ENCODE measurements around the gene EXOC4. TPM values are rescaled to one million over a fixed set of nuclear protein-coding genes. Genes with fewer than 3 reads are reported as not detected.

Gene EXOC4
- total RNA-seq, 1 donor from 2014 or later, result 94.0 TPM

- DNase-seq (ENCODE audit: low spot score), result no peak
- no peaks in the 10 kb centered on the region for H3K9me3 Mint-ChIP-seq (ENCODE audit: unreplicated experiment)
- peaks cover 6% of the 10 kb centered on the region for H3K36me3 Mint-ChIP-seq (ENCODE audit: low read depth, unreplicated experiment)
- no peak for TF ChIP-seq CTCF (IDR thresholded peaks at IDR 0.05; ENCODE audit: unreplicated experiment)
- no peak overlapping the region for H3K27ac Mint-ChIP-seq (ENCODE audit: unreplicated experiment)
- peaks cover 2% of the 10 kb centered on the region for H3K27me3 Mint-ChIP-seq (ENCODE audit: unreplicated experiment)
- H3K4me3 Mint-ChIP-seq (ENCODE audit: unreplicated experiment), result no peak overlapping the region
- H3K4me1 Mint-ChIP-seq (ENCODE audit: unreplicated experiment), result peaks cover 16% of the 10 kb centered on the region
Measured at GRCh38 chr7:133963629-133964028, 710.8 kb downstream of the EXOC4 start.

- Mint-ChIP-seq H3K36me3 (ENCODE audit: low read depth, unreplicated experiment) (peaks cover 10% of the 10 kb centered on the region), H3K9me3 (ENCODE audit: unreplicated experiment) (no peaks in the 10 kb centered on the region), H3K27me3 (ENCODE audit: unreplicated experiment) (peaks cover 1% of the 10 kb centered on the region), H3K4me3 (ENCODE audit: unreplicated experiment) (no peak overlapping the region), H3K4me1 (ENCODE audit: unreplicated experiment) (peaks cover 14% of the 10 kb centered on the region), H3K27ac (ENCODE audit: unreplicated experiment) (no peak overlapping the region)
- DNase-seq (ENCODE audit: low spot score), result no peak
- no peak for TF ChIP-seq CTCF (IDR thresholded peaks at IDR 0.05; ENCODE audit: unreplicated experiment)
Measured at GRCh38 chr7:133971625-133972024, 718.7 kb downstream of the EXOC4 start.

- H3K4me1 Mint-ChIP-seq (ENCODE audit: unreplicated experiment), result peaks cover 30% of the 10 kb centered on the region
- H3K27me3 Mint-ChIP-seq (ENCODE audit: unreplicated experiment), result peaks cover 1% of the 10 kb centered on the region
- H3K4me3 Mint-ChIP-seq (ENCODE audit: unreplicated experiment), result no peak overlapping the region
- DNase-seq (ENCODE audit: low spot score), result no peak
- H3K9me3 Mint-ChIP-seq (ENCODE audit: unreplicated experiment), result no peaks in the 10 kb centered on the region
- peaks cover 4% of the 10 kb centered on the region for H3K36me3 Mint-ChIP-seq (ENCODE audit: low read depth, unreplicated experiment)
- TF ChIP-seq CTCF (IDR thresholded peaks at IDR 0.05; ENCODE audit: unreplicated experiment), result no peak
- H3K27ac Mint-ChIP-seq (ENCODE audit: unreplicated experiment), result no peak overlapping the region
Measured at GRCh38 chr7:133973710-133974109, 720.8 kb downstream of the EXOC4 start.

GRCh38 chr7:133975130-133975529, 722.3 kb downstream of the EXOC4 start:
- Mint-ChIP-seq H3K36me3 (ENCODE audit: low read depth, unreplicated experiment) (no peaks in the 10 kb centered on the region), H3K4me1 (ENCODE audit: unreplicated experiment) (peaks cover 41% of the 10 kb centered on the region), H3K27ac (ENCODE audit: unreplicated experiment) (no peak overlapping the region), H3K27me3 (ENCODE audit: unreplicated experiment) (no peaks in the 10 kb centered on the region), H3K4me3 (ENCODE audit: unreplicated experiment) (no peak overlapping the region), H3K9me3 (ENCODE audit: unreplicated experiment) (no peaks in the 10 kb centered on the region)
- TF ChIP-seq CTCF (IDR thresholded peaks at IDR 0.05; ENCODE audit: unreplicated experiment), result no peak
- no peak for DNase-seq (ENCODE audit: low spot score)

- H3K4me3 Mint-ChIP-seq (ENCODE audit: unreplicated experiment), result no peak overlapping the region
- no peaks in the 10 kb centered on the region for H3K9me3 Mint-ChIP-seq (ENCODE audit: unreplicated experiment)
- H3K27me3 Mint-ChIP-seq (ENCODE audit: unreplicated experiment), result no peaks in the 10 kb centered on the region
- peaks cover 41% of the 10 kb centered on the region for H3K4me1 Mint-ChIP-seq (ENCODE audit: unreplicated experiment)
- TF ChIP-seq CTCF (IDR thresholded peaks at IDR 0.05; ENCODE audit: unreplicated experiment), result no peak
- H3K36me3 Mint-ChIP-seq (ENCODE audit: low read depth, unreplicated experiment), result no peaks in the 10 kb centered on the region
- H3K27ac Mint-ChIP-seq (ENCODE audit: unreplicated experiment), result peak overlapping the region; percentile 40
- DNase-seq (ENCODE audit: low spot score), result no peak
Measured at GRCh38 chr7:133976140-133976539, 723.3 kb downstream of the EXOC4 start.
